Cardiac fibroblast (primary cell): Measurements from ENCODE around the gene DAPK2.
A peak's percentile ranks its signal among the peaks of the same experiment; 100 is the strongest.
"Not testable (repeated sequence)": the region's sequence is repeated elsewhere in the genome, so short reads cannot be mapped to it uniquely, and the experiment has no call there.

Experiments
- DNase-seq, 2 donors: peaks; one replicate each; pipeline versions ENCODE4 v3.0.0 to v3.0.0-alpha.2; 2010; ENCODE audit warnings: low read depth in 2 of 2
- H3K4me3 ChIP-seq, 2 donors: replicated peaks in 1 of 2; 1 replicate in 1 of 2; 2 replicates in 1 of 2; pipeline ENCODE4 v1.5.1; 2011; ENCODE audit warnings: low read depth in 2 of 2, low read length in 2 of 2, mild to moderate bottlenecking in 2 of 2, moderate library complexity in 1 of 2
- CTCF ChIP-seq: IDR thresholded peaks from one replicate; pipeline ENCODE4 v1.5.1; 2011; ENCODE audit warnings: low read depth, mild to moderate bottlenecking, low read length, inconsistent platforms

DAPK2 gene

GRCh38 chr15:63905558-63906265, 140.6 kb downstream of the DAPK2 start:
- H3K4me3 ChIP-seq: no peak overlapping the region
- TF ChIP-seq CTCF: no peak
- peak in 1 of 2 donors; percentile 25 for DNase-seq

GRCh38 chr15:63905131-63905530, 141.2 kb downstream of the DAPK2 start:
- no peak for TF ChIP-seq CTCF
- no peak overlapping the region for H3K4me3 ChIP-seq
- DNase-seq: no peak

GRCh38 chr15:63904042-63904441, 142.2 kb downstream of the DAPK2 start:
- no peak overlapping the region for H3K4me3 ChIP-seq
- DNase-seq: peak in 1 of 2 donors; percentile 14
- TF ChIP-seq CTCF: no peak

- H3K4me3 ChIP-seq: no peak overlapping the region
- DNase-seq: no peak
- TF ChIP-seq CTCF: no peak
Measured at GRCh38 chr15:63902671-63903035, 143.6 kb downstream of the DAPK2 start.

GRCh38 chr15:63901912-63902670, 144.2 kb downstream of the DAPK2 start:
- DNase-seq: peak in 1 of 2 donors; percentile 15
- no peak overlapping the region for H3K4me3 ChIP-seq
- no peak for TF ChIP-seq CTCF

GRCh38 chr15:63900306-63900705, 146.0 kb downstream of the DAPK2 start:
- DNase-seq: no peak
- TF ChIP-seq CTCF: no peak
- H3K4me3 ChIP-seq: no peak overlapping the region

GRCh38 chr15:63899606-63900005, 146.7 kb downstream of the DAPK2 start:
- H3K4me3 ChIP-seq, DNase-seq: not testable (repeated sequence)
